ENCODE data around the gene TMEM182. TPM values are rescaled to one million over a fixed set of nuclear protein-coding genes. Genes with fewer than 3 reads are reported as not detected.
A peak's percentile ranks its signal among the peaks of the same experiment; 100 is the strongest.

TMEM182 gene
- total and polyA plus RNA-seq, 9 of the 15 experiments (the other 6 are each of a cell fraction or from before 2014, with no cell fraction given), result 5.2 to 11.4 (median 7.5) TPM

GRCh38 chr2:102801098-102801718, 39.4 kb downstream of the TMEM182 start:
- no peaks in the 10 kb centered on the region; a peak in 3 of 5 replicates for H3K4me1 ChIP-seq (replicated peaks in 1 of 2; ENCODE audit: control insufficient read depth in 2 of 2, insufficient read depth in 2 of 2, low read length in 2 of 2)
- H3K79me2 ChIP-seq (ENCODE audit: control insufficient read depth, insufficient read depth, low read length), result no peaks in the 10 kb centered on the region
- POLR2A ChIA-PET, result no interaction called here
- H3K9me1 ChIP-seq (ENCODE audit: control insufficient read depth, insufficient read depth, low read length), result no peaks in the 10 kb centered on the region
- H4K20me1 ChIP-seq (replicated peaks; ENCODE audit: control insufficient read depth, insufficient read depth, low read length), result no peaks in the 10 kb centered on the region
- H3K9me3 ChIP-seq (replicated peaks; ENCODE audit: control insufficient read depth, insufficient read depth, low read depth, low read length), result peaks cover 19% of the 10 kb centered on the region
- in situ Hi-C loops (cut with MboI) (no loop called here), intact Hi-C loops (cut with micrococcal nuclease) (loop anchor here (10.0 kb wide), 2 partner anchors 186 to 326 kb away; partner anchors contain the start of genes SLC9A2 and SLC9A4)
- CTCF ChIA-PET (ENCODE audit: low intra/inter-chr PET ratio), result no interaction called here
- H3K4me2 ChIP-seq (ENCODE audit: insufficient read depth, low read length), result no peak overlapping the region
- H2AFZ ChIP-seq (ENCODE audit: low read depth, low read length), result no peak overlapping the region
- H3K4me3 ChIP-seq, result no peak overlapping the region
- H3K27me3 ChIP-seq (ENCODE audit: control insufficient read depth in 2 of 2, insufficient read depth in 2 of 2, low read length in 2 of 2), result no peaks in the 10 kb centered on the region
- H3K27ac ChIP-seq (ENCODE audit: extremely low read depth, low read depth, low read length), result no peak overlapping the region
- 27% methylated on average over 5 of the region's 5 CpGs for WGBS (ENCODE audit: insufficient coverage, low coverage, missing lambda C conversion rate)
- FAIRE-seq, result peak; percentile 59
- BruUV-seq (replicated peaks), result no TSS peak
- peak; percentile 10 to 64 (median 22) for DNase-seq (ENCODE audit: extremely low read depth in 1 of 4, low spot score in 3 of 4)
- no peak overlapping the region for H3K9ac ChIP-seq (ENCODE audit: insufficient read depth in 1 of 2, low read depth in 2 of 2, low read length in 2 of 2)
- H3K36me3 ChIP-seq (ENCODE audit: control insufficient read depth, insufficient read depth, low read length), result peaks cover 17% of the 10 kb centered on the region; the same call in 2 of the 3 replicates
- ATAC-seq, result peak; percentile 67
- no peak for TF ChIP-seq ZC3H11A (IDR thresholded peaks at IDR 0.05; ENCODE audit: low read depth, low read length)
- peak; percentile 42 for TF ChIP-seq TAL1 (IDR thresholded peaks at IDR 0.05)
- no peak for TF ChIP-seq ZNF639 (CRISPR knock-in tag; conservative IDR thresholded peaks at IDR 0.05 in 1 of 2, IDR thresholded peaks at IDR 0.05 in 1 of 2)
- no peak for TF ChIP-seq LCOR (CRISPR knock-in tag; IDR thresholded peaks at IDR 0.05)
- 0 out of 2 replicates have a peak, but pooled peaks have one; percentile 34 for TF ChIP-seq TEAD4 (IDR thresholded peaks at IDR 0.05; ENCODE audit: low read length)
- no peak for TF ChIP-seq TEAD4 (CRISPR knock-in tag; IDR thresholded peaks at IDR 0.05; ENCODE audit: borderline replicate concordance)
- peak; percentile 94 for TF ChIP-seq ZNF280B (CRISPR knock-in tag; IDR thresholded peaks at IDR 0.05)
- no peak for TF ChIP-seq JUND (IDR thresholded peaks at IDR 0.05; ENCODE audit: borderline replicate concordance, low read depth, low read length)
- TF ChIP-seq JUND (tag; IDR thresholded peaks at IDR 0.05; ENCODE audit: borderline replicate concordance, low read depth, low read length), result peak; percentile 25; the same call in 1 of the 3 replicates
- TF ChIP-seq BHLHE40 (IDR thresholded peaks at IDR 0.05; ENCODE audit: low read length), result 0 out of 2 replicates have a peak, but pooled peaks have one; percentile 44
- 0 out of 2 replicates have a peak, but pooled peaks have one; percentile 17 for TF ChIP-seq TFAP4 (CRISPR knock-in tag; IDR thresholded peaks at IDR 0.05; ENCODE audit: borderline replicate concordance)
- TF ChIP-seq BMI1 (IDR thresholded peaks at IDR 0.05; ENCODE audit: low read length), result no peak
- TF ChIP-seq ID3 (CRISPR knock-in tag; IDR thresholded peaks at IDR 0.05), result no peak
- no peak for TF ChIP-seq ID3 (tag; IDR thresholded peaks at IDR 0.05)
- peak; percentile 99 for TF ChIP-seq TRIM28 (IDR thresholded peaks at IDR 0.05)
- no peak for TF ChIP-seq MECOM (CRISPR knock-in tag; IDR thresholded peaks at IDR 0.05)
- TF ChIP-seq ARID3B (CRISPR knock-in tag; IDR thresholded peaks at IDR 0.05; ENCODE audit: borderline replicate concordance), result no peak

All from K562 (cell line).